HCT116 (cell line): ENCODE data around the gene TMEM101.

ENCODE experiments used
- CEBPB ChIP-seq: IDR thresholded peaks from 2 replicates; pipeline ENCODE4 v1.6.1; 2012; ENCODE audit warnings: low read depth
- EZH2 ChIP-seq: fragments of 200-600 bp; sonication (generic); IDR thresholded peaks from 2 replicates; pipeline ENCODE4 v1.6.1; 2017; ENCODE audit warnings: antibody characterized with exemption, mixed run types
- EZH2phosphoT487 ChIP-seq: fragments of 200-600 bp; IDR thresholded peaks from 2 replicates; pipeline ENCODE4 v1.6.1; 2018; ENCODE audit warnings: antibody characterized with exemption, borderline replicate concordance
- JUND ChIP-seq: IDR thresholded peaks from 2 replicates; pipeline ENCODE4 v1.6.1; 2012
- POLR2A ChIP-seq: IDR thresholded peaks from 2 replicates; pipeline ENCODE4 v1.7.0; 2011; ENCODE audit warnings: borderline replicate concordance; ENCODE audit not compliant: insufficient read depth, insufficient read length; ENCODE audit errors: extremely low read depth
- POLR2AphosphoS5 ChIP-seq: IDR thresholded peaks from 2 replicates; pipeline ENCODE4 v1.6.1; 2011; ENCODE audit warnings: mild to moderate bottlenecking, low read depth, low read length, moderate library complexity
- TF ChIP-seq, protein P1 (sequence below), 3 experiments: fragments of 200-600 bp in 1 of 3; sonication (generic) in 1 of 3; IDR thresholded peaks in 2 of 3; conservative IDR thresholded peaks in 1 of 3; 2 replicates each; pipeline ENCODE4 v1.5.1; 2012 to 2017; ENCODE audit warnings: low read depth in 2 of 3, low read length in 2 of 3, antibody characterized with exemption in 1 of 3, borderline replicate concordance in 1 of 3, control low read depth in 1 of 3, mild to moderate bottlenecking in 1 of 3, mixed read lengths in 1 of 3, mixed run types in 1 of 3, moderate library complexity in 1 of 3; ENCODE audit not compliant: insufficient read depth in 1 of 3
- TF ChIP-seq, protein P2 (sequence below): IDR thresholded peaks from 2 replicates; pipeline ENCODE4 v1.6.1; 2012; ENCODE audit warnings: low read depth
- TF ChIP-seq, protein P3 (sequence below): IDR thresholded peaks from 2 replicates; pipeline ENCODE4 v1.6.1; 2012
- TF ChIP-seq, protein P4 (sequence below): IDR thresholded peaks from 2 replicates; pipeline ENCODE4 v1.6.1; 2011; ENCODE audit warnings: mild to moderate bottlenecking, low read length, moderate library complexity; ENCODE audit not compliant: insufficient replicate concordance; ENCODE audit errors: extremely low read depth

DNA sequence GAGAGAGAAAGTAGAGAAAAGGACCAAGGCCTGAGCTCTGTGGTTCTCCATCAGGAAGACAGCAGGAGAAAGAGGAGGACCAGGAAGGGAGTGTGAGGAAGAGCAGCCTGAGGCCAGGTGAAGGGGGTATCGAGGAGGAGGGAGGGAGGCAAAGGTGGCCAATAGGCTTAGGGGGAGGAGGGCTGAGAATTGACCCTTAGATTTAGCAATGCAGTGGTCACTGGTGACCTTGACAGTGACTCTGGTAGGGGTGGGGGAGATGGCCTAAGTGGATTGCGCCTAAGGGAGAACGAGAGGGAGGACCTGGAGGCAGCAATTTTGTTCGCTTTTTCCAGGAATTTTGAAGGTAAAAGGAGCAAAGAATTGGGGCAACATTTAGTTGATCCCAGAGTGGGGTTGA, 15.7 kb downstream of the TMEM101 start:
- no peak for TF ChIP-seq POLR2AphosphoS5
- TF ChIP-seq, protein P1, sequence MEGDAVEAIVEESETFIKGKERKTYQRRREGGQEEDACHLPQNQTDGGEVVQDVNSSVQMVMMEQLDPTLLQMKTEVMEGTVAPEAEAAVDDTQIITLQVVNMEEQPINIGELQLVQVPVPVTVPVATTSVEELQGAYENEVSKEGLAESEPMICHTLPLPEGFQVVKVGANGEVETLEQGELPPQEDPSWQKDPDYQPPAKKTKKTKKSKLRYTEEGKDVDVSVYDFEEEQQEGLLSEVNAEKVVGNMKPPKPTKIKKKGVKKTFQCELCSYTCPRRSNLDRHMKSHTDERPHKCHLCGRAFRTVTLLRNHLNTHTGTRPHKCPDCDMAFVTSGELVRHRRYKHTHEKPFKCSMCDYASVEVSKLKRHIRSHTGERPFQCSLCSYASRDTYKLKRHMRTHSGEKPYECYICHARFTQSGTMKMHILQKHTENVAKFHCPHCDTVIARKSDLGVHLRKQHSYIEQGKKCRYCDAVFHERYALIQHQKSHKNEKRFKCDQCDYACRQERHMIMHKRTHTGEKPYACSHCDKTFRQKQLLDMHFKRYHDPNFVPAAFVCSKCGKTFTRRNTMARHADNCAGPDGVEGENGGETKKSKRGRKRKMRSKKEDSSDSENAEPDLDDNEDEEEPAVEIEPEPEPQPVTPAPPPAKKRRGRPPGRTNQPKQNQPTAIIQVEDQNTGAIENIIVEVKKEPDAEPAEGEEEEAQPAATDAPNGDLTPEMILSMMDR (IDR thresholded peaks at IDR 0.05 in 2 of 3, conservative IDR thresholded peaks at IDR 0.05 in 1 of 3; ENCODE audit: borderline replicate concordance in 1 of 3, insufficient read depth in 1 of 3, low read depth in 2 of 3, low read length in 2 of 3), result no peak
- no peak for TF ChIP-seq EZH2phosphoT487
- TF ChIP-seq CEBPB, result no peak
- TF ChIP-seq EZH2, result no peak
- TF ChIP-seq, protein P2, sequence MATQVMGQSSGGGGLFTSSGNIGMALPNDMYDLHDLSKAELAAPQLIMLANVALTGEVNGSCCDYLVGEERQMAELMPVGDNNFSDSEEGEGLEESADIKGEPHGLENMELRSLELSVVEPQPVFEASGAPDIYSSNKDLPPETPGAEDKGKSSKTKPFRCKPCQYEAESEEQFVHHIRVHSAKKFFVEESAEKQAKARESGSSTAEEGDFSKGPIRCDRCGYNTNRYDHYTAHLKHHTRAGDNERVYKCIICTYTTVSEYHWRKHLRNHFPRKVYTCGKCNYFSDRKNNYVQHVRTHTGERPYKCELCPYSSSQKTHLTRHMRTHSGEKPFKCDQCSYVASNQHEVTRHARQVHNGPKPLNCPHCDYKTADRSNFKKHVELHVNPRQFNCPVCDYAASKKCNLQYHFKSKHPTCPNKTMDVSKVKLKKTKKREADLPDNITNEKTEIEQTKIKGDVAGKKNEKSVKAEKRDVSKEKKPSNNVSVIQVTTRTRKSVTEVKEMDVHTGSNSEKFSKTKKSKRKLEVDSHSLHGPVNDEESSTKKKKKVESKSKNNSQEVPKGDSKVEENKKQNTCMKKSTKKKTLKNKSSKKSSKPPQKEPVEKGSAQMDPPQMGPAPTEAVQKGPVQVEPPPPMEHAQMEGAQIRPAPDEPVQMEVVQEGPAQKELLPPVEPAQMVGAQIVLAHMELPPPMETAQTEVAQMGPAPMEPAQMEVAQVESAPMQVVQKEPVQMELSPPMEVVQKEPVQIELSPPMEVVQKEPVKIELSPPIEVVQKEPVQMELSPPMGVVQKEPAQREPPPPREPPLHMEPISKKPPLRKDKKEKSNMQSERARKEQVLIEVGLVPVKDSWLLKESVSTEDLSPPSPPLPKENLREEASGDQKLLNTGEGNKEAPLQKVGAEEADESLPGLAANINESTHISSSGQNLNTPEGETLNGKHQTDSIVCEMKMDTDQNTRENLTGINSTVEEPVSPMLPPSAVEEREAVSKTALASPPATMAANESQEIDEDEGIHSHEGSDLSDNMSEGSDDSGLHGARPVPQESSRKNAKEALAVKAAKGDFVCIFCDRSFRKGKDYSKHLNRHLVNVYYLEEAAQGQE, result no peak
- no peak for TF ChIP-seq POLR2A
- TF ChIP-seq, protein P3, sequence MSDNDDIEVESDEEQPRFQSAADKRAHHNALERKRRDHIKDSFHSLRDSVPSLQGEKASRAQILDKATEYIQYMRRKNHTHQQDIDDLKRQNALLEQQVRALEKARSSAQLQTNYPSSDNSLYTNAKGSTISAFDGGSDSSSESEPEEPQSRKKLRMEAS, result no peak
- no peak for TF ChIP-seq JUND
- TF ChIP-seq, protein P4, sequence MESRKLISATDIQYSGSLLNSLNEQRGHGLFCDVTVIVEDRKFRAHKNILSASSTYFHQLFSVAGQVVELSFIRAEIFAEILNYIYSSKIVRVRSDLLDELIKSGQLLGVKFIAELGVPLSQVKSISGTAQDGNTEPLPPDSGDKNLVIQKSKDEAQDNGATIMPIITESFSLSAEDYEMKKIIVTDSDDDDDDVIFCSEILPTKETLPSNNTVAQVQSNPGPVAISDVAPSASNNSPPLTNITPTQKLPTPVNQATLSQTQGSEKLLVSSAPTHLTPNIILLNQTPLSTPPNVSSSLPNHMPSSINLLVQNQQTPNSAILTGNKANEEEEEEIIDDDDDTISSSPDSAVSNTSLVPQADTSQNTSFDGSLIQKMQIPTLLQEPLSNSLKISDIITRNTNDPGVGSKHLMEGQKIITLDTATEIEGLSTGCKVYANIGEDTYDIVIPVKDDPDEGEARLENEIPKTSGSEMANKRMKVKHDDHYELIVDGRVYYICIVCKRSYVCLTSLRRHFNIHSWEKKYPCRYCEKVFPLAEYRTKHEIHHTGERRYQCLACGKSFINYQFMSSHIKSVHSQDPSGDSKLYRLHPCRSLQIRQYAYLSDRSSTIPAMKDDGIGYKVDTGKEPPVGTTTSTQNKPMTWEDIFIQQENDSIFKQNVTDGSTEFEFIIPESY, result no peak
